Measurements from ENCODE around the gene MAPKAP1. TPM values are rescaled to one million over a fixed set of nuclear protein-coding genes. Genes with fewer than 3 reads are reported as not detected.

The MAPKAP1 gene
- total and polyA plus RNA-seq, 2 experiments from 2014 or later = 68.5 to 74.5 TPM

DNA sequence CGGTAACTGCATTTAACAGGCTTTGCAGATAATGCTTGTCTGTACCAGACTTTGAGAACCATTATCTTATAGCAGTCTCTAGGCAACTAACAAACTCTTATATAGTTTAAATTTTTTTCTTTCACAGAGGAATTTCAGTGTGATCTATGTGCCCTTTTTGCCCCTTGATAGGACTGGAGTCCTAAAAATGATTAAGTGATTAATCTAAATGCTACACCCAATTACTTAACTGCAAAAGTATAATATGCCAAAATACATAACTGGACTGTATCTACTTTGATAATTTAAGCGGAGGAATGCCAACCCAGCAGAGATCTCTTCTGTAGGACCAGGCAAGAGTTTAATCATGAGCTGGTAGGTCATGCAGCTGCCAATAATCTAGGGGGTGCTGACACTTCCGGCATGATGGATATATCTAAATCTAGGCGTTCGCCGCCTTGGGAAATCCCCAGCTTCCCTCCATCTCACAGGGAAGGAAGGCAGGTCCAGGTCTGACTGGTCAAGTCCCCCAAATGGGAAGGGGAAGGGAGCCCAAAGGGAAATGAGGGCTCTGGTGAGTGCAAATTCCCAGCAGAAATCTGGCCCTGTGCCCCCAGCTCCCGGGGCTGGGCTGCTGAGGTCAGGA, 239.8 kb downstream of the MAPKAP1 start:
- WGBS, 2 experiments (ENCODE audit: low coverage in 1 of 2, low lambda C conversion rate in 2 of 2, missing lambda C conversion rate in 2 of 2) = 93 to 94% methylated on average over 7 of the region's 7 CpGs
- DNase-seq = no peak
- H3K4me2 ChIP-seq (ENCODE audit: unreplicated experiment) = no peak overlapping the region

DNA sequence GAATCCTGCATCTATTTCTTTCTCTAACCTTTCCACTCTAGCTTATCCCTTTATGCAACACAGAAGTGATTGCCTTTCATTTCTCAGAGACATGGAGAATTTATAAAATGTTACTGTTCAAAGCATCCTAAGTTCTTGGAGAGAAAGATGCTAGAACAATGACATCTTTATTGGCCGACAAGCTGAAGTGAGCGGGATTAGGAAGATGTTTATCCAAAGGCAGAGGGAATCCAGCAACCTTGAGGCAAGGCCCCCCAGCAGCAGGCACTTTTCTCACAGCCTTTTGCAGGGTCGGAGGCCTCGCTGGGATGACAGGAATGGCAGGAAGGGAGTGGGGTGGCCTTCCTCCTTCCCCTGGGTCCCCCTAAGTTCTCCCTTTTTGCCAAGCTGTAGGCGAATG, 240.6 kb downstream of the MAPKAP1 start:
- no peak overlapping the region for H3K27ac ChIP-seq
- no peaks in the 10 kb centered on the region for H3K27me3 ChIP-seq (replicated peaks; ENCODE audit: insufficient read depth)
- peaks cover 7% of the 10 kb centered on the region; the same call in 1 of the 2 replicates for H3K4me1 ChIP-seq (ENCODE audit: insufficient read depth)
- no peaks in the 10 kb centered on the region for H3K9me3 ChIP-seq (ENCODE audit: low read depth)
- in situ Hi-C loops (cut with MboI) = no loop called here
- H3K4me2 ChIP-seq (ENCODE audit: unreplicated experiment) = no peak overlapping the region
- no peaks in the 10 kb centered on the region for H3F3A ChIP-seq (ENCODE audit: insufficient read depth)
- no peak for DNase-seq
- H3K36me3 ChIP-seq (ENCODE audit: low read depth) = no peaks in the 10 kb centered on the region; the same call in 1 of the 2 replicates
- no peaks in the 10 kb centered on the region for H3K9me2 ChIP-seq (ENCODE audit: insufficient read depth)
- H3K79me2 ChIP-seq (ENCODE audit: insufficient read depth) = no peaks in the 10 kb centered on the region
- no peak overlapping the region for H3K9ac ChIP-seq
- H2AFZ ChIP-seq = no peak overlapping the region
- TF ChIP-seq EZH2 (IDR thresholded peaks at IDR 0.05; ENCODE audit: insufficient read depth, poor library complexity, severe bottlenecking) (no peak), EZH2phosphoT487 (IDR thresholded peaks at IDR 0.05; ENCODE audit: insufficient read depth, low read depth) (no peak)
- no peak overlapping the region for H3K4me3 ChIP-seq
- no peaks in the 10 kb centered on the region for H4K20me1 ChIP-seq (ENCODE audit: insufficient read depth)
- WGBS, 2 experiments (ENCODE audit: low coverage in 1 of 2, low lambda C conversion rate in 2 of 2, missing lambda C conversion rate in 2 of 2) = 93 to 97% methylated on average over 5 of the region's 5 CpGs

More for the DNA sequence above, 239.8 kb downstream of the MAPKAP1 start:
- Histone ChIP-seq H3K27ac (no peak overlapping the region), H3K4me1 (ENCODE audit: insufficient read depth) (peaks cover 7% of the 10 kb centered on the region; the same call in 1 of the 2 replicates), H3K27me3 (replicated peaks; ENCODE audit: insufficient read depth) (no peaks in the 10 kb centered on the region), H3K9me3 (ENCODE audit: low read depth) (no peaks in the 10 kb centered on the region), H4K20me1 (ENCODE audit: insufficient read depth) (no peaks in the 10 kb centered on the region), H3F3A (ENCODE audit: insufficient read depth) (no peaks in the 10 kb centered on the region), H3K4me3 (no peak overlapping the region), H2AFZ (no peak overlapping the region), H3K36me3 (ENCODE audit: low read depth) (no peaks in the 10 kb centered on the region; the same call in 1 of the 2 replicates), H3K79me2 (ENCODE audit: insufficient read depth) (no peaks in the 10 kb centered on the region), H3K9ac (no peak overlapping the region), H3K9me2 (ENCODE audit: insufficient read depth) (no peaks in the 10 kb centered on the region)
- TF ChIP-seq EZH2 (IDR thresholded peaks at IDR 0.05; ENCODE audit: insufficient read depth, poor library complexity, severe bottlenecking) (no peak), EZH2phosphoT487 (IDR thresholded peaks at IDR 0.05; ENCODE audit: insufficient read depth, low read depth) (no peak)
- in situ Hi-C loops (cut with MboI) = no loop called here

DNA sequence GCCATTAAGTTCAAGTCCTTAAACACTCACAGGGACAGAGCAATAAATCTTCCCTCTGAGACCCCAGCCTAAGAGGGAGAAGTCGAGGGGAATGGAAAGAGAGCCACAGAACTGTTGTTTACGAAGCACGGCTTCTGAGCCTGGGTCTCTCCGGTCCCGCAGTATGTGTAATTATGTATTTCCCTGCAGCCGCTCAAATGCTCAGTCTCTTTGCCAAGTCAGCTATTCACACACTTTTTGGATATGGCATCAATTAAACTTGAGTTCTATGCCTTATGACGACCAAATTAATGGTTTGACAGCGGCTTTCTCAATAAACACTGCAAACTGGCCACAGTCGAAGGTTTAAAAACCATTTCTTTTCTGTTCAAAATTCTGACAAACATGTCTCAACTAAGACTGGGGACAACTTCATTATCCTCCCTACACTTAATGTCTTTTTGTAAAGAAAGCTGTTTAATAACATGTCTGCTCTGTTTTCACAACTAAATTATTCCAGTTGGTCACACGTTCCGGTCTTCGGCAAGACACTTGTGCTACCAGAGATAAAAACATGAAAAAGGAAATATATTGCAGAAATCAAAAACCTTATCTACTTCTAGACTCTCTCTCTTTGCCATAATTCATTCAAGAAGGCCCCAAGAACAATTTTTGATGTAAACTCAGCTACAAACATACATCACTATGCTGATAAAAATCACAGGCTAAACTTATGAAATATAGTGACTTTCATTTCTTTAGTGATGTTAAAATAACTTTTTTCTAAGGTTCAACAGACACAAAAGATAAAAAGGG, 242.2 kb downstream of the MAPKAP1 start:
- no peak overlapping the region for H2AFZ ChIP-seq
- in situ Hi-C loops (cut with MboI) = no loop called here
- no peak overlapping the region for H3K4me3 ChIP-seq
- no peaks in the 10 kb centered on the region for H3K79me2 ChIP-seq (ENCODE audit: insufficient read depth)
- H3K4me2 ChIP-seq (ENCODE audit: unreplicated experiment) = no peak overlapping the region
- H4K20me1 ChIP-seq (ENCODE audit: insufficient read depth) = no peaks in the 10 kb centered on the region
- H3K9me3 ChIP-seq (ENCODE audit: low read depth) = no peaks in the 10 kb centered on the region
- H3K27ac ChIP-seq = no peak overlapping the region
- H3K9ac ChIP-seq = no peak overlapping the region
- WGBS, 2 experiments (ENCODE audit: low coverage in 1 of 2, low lambda C conversion rate in 2 of 2, missing lambda C conversion rate in 2 of 2) = 54 to 57% methylated on average over 12 of the region's 12 CpGs
- H3K27me3 ChIP-seq (replicated peaks; ENCODE audit: insufficient read depth) = no peaks in the 10 kb centered on the region
- no peak for DNase-seq
- TF ChIP-seq EZH2 (IDR thresholded peaks at IDR 0.05; ENCODE audit: insufficient read depth, poor library complexity, severe bottlenecking) (no peak), EZH2phosphoT487 (IDR thresholded peaks at IDR 0.05; ENCODE audit: insufficient read depth, low read depth) (no peak)
- no peaks in the 10 kb centered on the region; the same call in 1 of the 2 replicates for H3K36me3 ChIP-seq (ENCODE audit: low read depth)
- H3F3A ChIP-seq (ENCODE audit: insufficient read depth) = no peaks in the 10 kb centered on the region
- H3K9me2 ChIP-seq (ENCODE audit: insufficient read depth) = no peaks in the 10 kb centered on the region
- H3K4me1 ChIP-seq (ENCODE audit: insufficient read depth) = peaks cover 12% of the 10 kb centered on the region; the same call in 1 of the 2 replicates

DNA sequence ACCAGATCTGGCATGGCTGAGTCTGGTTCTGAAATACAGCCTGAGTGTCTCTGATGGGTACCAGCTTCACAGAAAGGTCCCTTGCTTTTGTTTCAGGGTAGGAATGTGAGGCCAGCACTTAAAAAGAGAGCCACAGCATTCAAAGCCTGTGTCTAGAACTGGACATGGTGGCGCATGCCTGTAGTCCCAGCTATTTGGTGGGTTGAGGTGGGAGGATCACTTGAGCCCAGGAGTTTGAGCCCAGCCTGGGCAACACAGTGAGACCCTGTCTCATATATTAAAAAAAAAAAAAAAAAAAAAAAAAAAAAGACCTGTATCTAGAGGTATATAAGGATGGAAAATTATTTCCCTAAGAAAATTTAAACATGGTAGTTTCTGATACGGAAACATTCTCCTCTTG, 243.1 kb downstream of the MAPKAP1 start:
- WGBS, 2 experiments (ENCODE audit: low coverage in 1 of 2, low lambda C conversion rate in 2 of 2, missing lambda C conversion rate in 2 of 2) = 97 to 100% methylated on average over 2 of the region's 2 CpGs
- Histone ChIP-seq H3K79me2 (ENCODE audit: insufficient read depth) (no peaks in the 10 kb centered on the region), H3F3A (ENCODE audit: insufficient read depth) (no peaks in the 10 kb centered on the region), H3K9me2 (ENCODE audit: insufficient read depth) (no peaks in the 10 kb centered on the region), H3K27me3 (replicated peaks; ENCODE audit: insufficient read depth) (no peaks in the 10 kb centered on the region), H3K9ac (no peak overlapping the region), H3K4me3 (no peak overlapping the region), H3K9me3 (ENCODE audit: low read depth) (no peaks in the 10 kb centered on the region), H3K4me2 (ENCODE audit: unreplicated experiment) (no peak overlapping the region), H3K4me1 (ENCODE audit: insufficient read depth) (peaks cover 7% of the 10 kb centered on the region; the same call in 1 of the 2 replicates), H4K20me1 (ENCODE audit: insufficient read depth) (no peaks in the 10 kb centered on the region), H3K27ac (no peak overlapping the region), H3K36me3 (ENCODE audit: low read depth) (no peaks in the 10 kb centered on the region; the same call in 1 of the 2 replicates), H2AFZ (no peak overlapping the region)
- in situ Hi-C loops (cut with MboI) = no loop called here
- no peak for TF ChIP-seq EZH2phosphoT487 (IDR thresholded peaks at IDR 0.05; ENCODE audit: insufficient read depth, low read depth)
- TF ChIP-seq EZH2 (IDR thresholded peaks at IDR 0.05; ENCODE audit: insufficient read depth, poor library complexity, severe bottlenecking) = no peak
- no peak for DNase-seq

All from GM23248 (cell line).